HG03066 (cell line): ENCODE measurements around the gene SLC25A12.

Source experiments
- ATAC-seq: cut with Tn5 transposase; IDR thresholded peaks from one replicate; pipeline ENCODE4 v1.9.1; 2021; ENCODE audit warnings: low read depth; ENCODE audit not compliant: unreplicated experiment

Gene SLC25A12

DNA sequence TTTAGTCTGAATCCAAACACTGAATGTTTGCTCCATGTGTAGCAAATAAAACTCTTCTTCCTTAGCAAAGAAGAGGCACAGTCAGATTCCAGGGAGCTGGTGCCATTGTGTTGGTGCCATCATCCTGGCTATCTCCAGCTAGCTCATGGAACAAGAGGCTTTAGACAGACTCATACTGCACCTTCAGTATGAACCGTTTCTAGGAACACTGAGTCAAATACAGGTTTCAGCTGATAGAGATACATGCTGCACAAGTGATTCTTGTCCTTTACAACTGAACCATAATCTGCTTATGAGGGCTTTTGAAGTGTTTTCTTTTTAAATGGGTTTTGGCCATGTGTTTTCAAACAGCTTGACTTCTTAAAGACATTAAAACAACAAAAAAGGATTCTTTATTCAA lies 148.9 kb downstream of the SLC25A12 start:
- no peak for ATAC-seq

- no peak for ATAC-seq
Observed at GRCh38 chr2:171742760-171743159, 151.3 kb downstream of the SLC25A12 start.

- no peak for ATAC-seq
Observed at GRCh38 chr2:171741189-171741588, 152.9 kb downstream of the SLC25A12 start.

GRCh38 chr2:171735991-171736710 lies 157.9 kb downstream of the SLC25A12 start:
- ATAC-seq: no peak
